Activated naive CD4-positive, alpha-beta T cell treated with Interleukin-2 at 50 U/mL for 16 hours (primary cell): ENCODE results near the gene PDE6C.

ENCODE experiments used
- DNase-seq: peaks from one replicate; pipeline ENCODE4 v3.0.0-alpha.2; 2020

PDE6C gene

GRCh38 chr10:93612311-93612710, at the start of gene PDE6C:
PDE6C (plus strand) TSS chr10:93612537; CDS start chr10:93612726, 189 bp downstream.
- no peak for DNase-seq

- DNase-seq = no peak
These were observed 46.9 kb upstream of the PDE6C start for GRCh38 chr10:93565446-93565845.

GRCh38 chr10:93566435-93567276, 45.7 kb upstream of the PDE6C start, which contains the start of gene FFAR4:
FFAR4 (plus strand) TSS chr10:93566665; CDS start chr10:93566721, 56 bp downstream.
- DNase-seq = no peak

GRCh38 chr10:93567277-93568104, 44.8 kb upstream of the PDE6C start:
- no peak for DNase-seq

- DNase-seq = no peak
These were observed 44.3 kb upstream of the PDE6C start for GRCh38 chr10:93568105-93568390.

GRCh38 chr10:93570383-93570782, 42.0 kb upstream of the PDE6C start:
- DNase-seq = no peak

- no peak for DNase-seq
These were observed 39.7 kb upstream of the PDE6C start for GRCh38 chr10:93572606-93573005.

- DNase-seq = no peak
These were observed 39.1 kb upstream of the PDE6C start for GRCh38 chr10:93573051-93573909.

GRCh38 chr10:93573924-93574323, 38.4 kb upstream of the PDE6C start:
- DNase-seq = no peak

GRCh38 chr10:93576888-93577287, 35.4 kb upstream of the PDE6C start:
- DNase-seq = no peak

GRCh38 chr10:93577565-93577964, 34.8 kb upstream of the PDE6C start:
- no peak for DNase-seq

- DNase-seq = no peak
These were observed 33.2 kb upstream of the PDE6C start for GRCh38 chr10:93579089-93579488.

GRCh38 chr10:93579985-93580711, 32.2 kb upstream of the PDE6C start:
- DNase-seq = no peak

- no peak for DNase-seq
These were observed 31.5 kb upstream of the PDE6C start for GRCh38 chr10:93580828-93581227.

- no peak for DNase-seq
These were observed 27.9 kb upstream of the PDE6C start for GRCh38 chr10:93584445-93584844.

GRCh38 chr10:93589648-93590562, 22.4 kb upstream of the PDE6C start:
- no peak for DNase-seq

- no peak for DNase-seq
These were observed 21.7 kb upstream of the PDE6C start for GRCh38 chr10:93590638-93591037.

GRCh38 chr10:93591065-93591808, 21.1 kb upstream of the PDE6C start:
- no peak for DNase-seq

- no peak for DNase-seq
These were observed 19.1 kb upstream of the PDE6C start for GRCh38 chr10:93593254-93593653.

GRCh38 chr10:93593749-93594148, 18.6 kb upstream of the PDE6C start:
- no peak for DNase-seq

GRCh38 chr10:93594518-93594917, 17.8 kb upstream of the PDE6C start:
- DNase-seq = no peak
